Bronchial epithelial cell (primary cell): Measurements from ENCODE around the gene TRABD2B. TPM values are rescaled to one million over a fixed set of nuclear protein-coding genes. Genes with fewer than 3 reads are reported as not detected.

Experiments used
- DNase-seq: peaks from one replicate; pipeline ENCODE4 v3.0.0-alpha.2; 2010; ENCODE audit warnings: low read depth
- FAIRE-seq: peaks from 2 replicates; lab custom pipeline; 2011; peaks lifted over from hg19 to GRCh38; lab: Jason Lieb, UNC
- H3K27me3 ChIP-seq: 2 replicates; pipeline ENCODE4 v1.5.1; 2011; ENCODE audit warnings: low read length; ENCODE audit not compliant: control insufficient read depth, insufficient read depth
- H3K36me3 ChIP-seq: 2 replicates; pipeline ENCODE4 v1.5.1; 2011; ENCODE audit warnings: low read length; ENCODE audit not compliant: control insufficient read depth, insufficient read depth
- H3K4me3 ChIP-seq: 2 replicates; pipeline ENCODE4 v1.5.1; 2011; ENCODE audit warnings: mild to moderate bottlenecking, low read depth, low read length, control low read depth
- CTCF ChIP-seq: IDR thresholded peaks from 2 replicates; pipeline ENCODE4 v1.5.1; 2011; ENCODE audit warnings: mild to moderate bottlenecking, moderate library complexity, low read length, control low read depth, inconsistent platforms; ENCODE audit not compliant: insufficient read depth, severe bottlenecking
- total RNA-seq: library from RNA; depleted of rRNA; stranded (reverse); fragments of >200 nt; gene quantifications from 2 replicates; pipeline ENCODE4 v1.2.1, GENCODE V29; 2014

Gene TRABD2B
- total RNA-seq, 1 donor from 2014 or later, result under 0.01 TPM

DNA sequence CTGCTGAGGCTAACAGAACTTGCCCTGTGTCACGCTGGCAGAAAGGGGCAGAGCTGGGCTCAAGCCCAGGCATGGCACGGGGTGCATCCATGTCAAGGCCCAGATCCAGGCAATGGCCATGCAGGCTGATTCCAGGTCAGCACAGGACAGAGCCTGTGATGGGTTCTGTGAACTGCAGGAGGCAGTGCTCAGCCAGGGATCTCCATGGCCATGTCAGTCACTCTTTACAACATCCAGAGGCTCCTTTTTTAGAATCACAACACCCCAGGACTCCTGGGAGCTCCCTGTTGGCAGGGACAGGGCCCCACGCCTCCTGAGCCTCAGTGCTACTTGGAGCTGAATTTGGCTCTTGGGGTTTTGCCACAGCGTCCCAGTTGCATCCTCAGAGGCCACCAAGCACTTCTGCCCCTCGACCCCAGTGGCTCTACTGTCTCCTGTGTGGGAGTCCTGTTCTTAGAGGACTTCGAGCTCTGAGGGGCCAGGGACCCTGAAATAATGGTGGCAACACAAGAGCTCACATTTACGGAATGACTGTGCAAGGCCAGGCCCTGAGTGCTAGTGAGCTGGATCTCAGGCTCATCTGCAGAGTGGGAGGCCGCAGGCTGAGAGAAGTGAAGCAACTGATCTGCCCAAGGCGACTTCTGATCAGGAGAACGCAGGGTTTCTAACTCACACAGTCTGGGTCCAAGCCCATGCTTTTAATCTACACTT, 211.5 kb downstream of the TRABD2B start:
- no peak overlapping the region for H3K4me3 ChIP-seq
- H3K36me3 ChIP-seq, result no peaks in the 10 kb centered on the region
- no peak for FAIRE-seq
- no peak for DNase-seq
- H3K27me3 ChIP-seq, result no peaks in the 10 kb centered on the region
- peak; percentile 43 for TF ChIP-seq CTCF

DNA sequence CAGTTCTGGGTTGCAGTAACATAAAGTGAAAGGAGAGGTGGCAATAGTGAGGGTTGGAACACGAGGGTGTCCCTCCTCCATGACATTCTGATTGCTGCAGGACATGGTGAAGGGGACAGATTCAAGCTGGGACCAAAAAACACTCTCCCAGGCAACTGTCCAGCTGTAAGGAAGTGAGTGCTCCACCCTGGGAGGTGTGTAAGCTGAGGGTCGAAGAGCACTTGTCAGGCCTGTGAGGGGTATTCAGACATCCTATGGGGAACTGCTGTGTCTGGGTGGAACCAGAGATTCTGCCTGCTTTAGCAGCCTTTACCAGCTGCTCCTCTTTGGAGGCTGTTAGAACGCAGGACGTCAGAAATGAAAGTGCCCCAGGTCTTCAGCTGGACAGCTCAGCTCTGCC, 212.1 kb downstream of the TRABD2B start:
- Histone ChIP-seq H3K36me3 (no peaks in the 10 kb centered on the region), H3K27me3 (no peaks in the 10 kb centered on the region), H3K4me3 (no peak overlapping the region)
- DNase-seq (no peak), FAIRE-seq (no peak)
- TF ChIP-seq CTCF, result no peak

- Histone ChIP-seq H3K27me3 (no peaks in the 10 kb centered on the region), H3K36me3 (no peaks in the 10 kb centered on the region), H3K4me3 (no peak overlapping the region)
- FAIRE-seq (no peak), DNase-seq (no peak)
- TF ChIP-seq CTCF, result no peak
Measured at GRCh38 chr1:47784497-47784822, 212.7 kb downstream of the TRABD2B start.

GRCh38 chr1:47783638-47784496, 213.3 kb downstream of the TRABD2B start:
- FAIRE-seq, result peak; percentile 40
- Histone ChIP-seq H3K36me3 (no peaks in the 10 kb centered on the region), H3K4me3 (no peak overlapping the region), H3K27me3 (no peaks in the 10 kb centered on the region)
- DNase-seq, result no peak
- TF ChIP-seq CTCF, result no peak

GRCh38 chr1:47782414-47783166, 214.6 kb downstream of the TRABD2B start:
- TF ChIP-seq CTCF, result no peak
- no peaks in the 10 kb centered on the region for H3K36me3 ChIP-seq
- DNase-seq (peak; percentile 36), FAIRE-seq (no peak)
- H3K4me3 ChIP-seq, result no peak overlapping the region
- H3K27me3 ChIP-seq, result no peaks in the 10 kb centered on the region
